Measurements from ENCODE around the gene EVI5. TPM values are rescaled to one million over a fixed set of nuclear protein-coding genes. Genes with fewer than 3 reads are reported as not detected.
A peak's percentile ranks its signal among the peaks of the same experiment; 100 is the strongest.

The EVI5 gene
- total RNA-seq, 1 experiment from 2014 or later: 4.4 TPM

GRCh38 chr1:92481971-92482664, 302.8 kb downstream of the EVI5 start:
- peaks cover 99% of the 10 kb centered on the region for H3K27me3 ChIP-seq (ENCODE audit: control insufficient read depth, insufficient read depth, low read length)
- DNase-seq: peak; percentile 56
- no peaks in the 10 kb centered on the region for H3K36me3 ChIP-seq (replicated peaks; ENCODE audit: control insufficient read depth, insufficient read depth, low read length)
- peak overlapping the region; percentile 45; the same call in 1 of the 2 replicates for H3K4me3 ChIP-seq (ENCODE audit: insufficient read depth, low read depth, low read length)

- peaks cover 99% of the 10 kb centered on the region for H3K27me3 ChIP-seq (ENCODE audit: control insufficient read depth, insufficient read depth, low read length)
- DNase-seq: no peak
- H3K4me3 ChIP-seq (ENCODE audit: insufficient read depth, low read depth, low read length): no peak overlapping the region
- H3K36me3 ChIP-seq (replicated peaks; ENCODE audit: control insufficient read depth, insufficient read depth, low read length): no peaks in the 10 kb centered on the region
Observed at GRCh38 chr1:92481599-92481925, 303.3 kb downstream of the EVI5 start.

GRCh38 chr1:92480813-92481598, 303.9 kb downstream of the EVI5 start:
- Histone ChIP-seq H3K27me3 (ENCODE audit: control insufficient read depth, insufficient read depth, low read length) (peaks cover 99% of the 10 kb centered on the region), H3K36me3 (replicated peaks; ENCODE audit: control insufficient read depth, insufficient read depth, low read length) (no peaks in the 10 kb centered on the region), H3K4me3 (ENCODE audit: insufficient read depth, low read depth, low read length) (peak overlapping the region; percentile 21)
- DNase-seq: peak; percentile 79

- peak overlapping the region; percentile 21; the same call in 1 of the 2 replicates for H3K4me3 ChIP-seq (ENCODE audit: insufficient read depth, low read depth, low read length)
- H3K27me3 ChIP-seq (ENCODE audit: control insufficient read depth, insufficient read depth, low read length): peaks cover 98% of the 10 kb centered on the region
- DNase-seq: peak; percentile 74
- H3K36me3 ChIP-seq (replicated peaks; ENCODE audit: control insufficient read depth, insufficient read depth, low read length): no peaks in the 10 kb centered on the region
Observed at GRCh38 chr1:92480200-92480812, 304.6 kb downstream of the EVI5 start.

- no peak overlapping the region for H3K4me3 ChIP-seq (ENCODE audit: insufficient read depth, low read depth, low read length)
- DNase-seq: no peak
Observed at GRCh38 chr1:92479587-92479986, 305.3 kb downstream of the EVI5 start.

GRCh38 chr1:92478393-92478792, 306.5 kb downstream of the EVI5 start:
- H3K36me3 ChIP-seq (replicated peaks; ENCODE audit: control insufficient read depth, insufficient read depth, low read length): no peaks in the 10 kb centered on the region
- DNase-seq: no peak
- peaks cover 89% of the 10 kb centered on the region for H3K27me3 ChIP-seq (ENCODE audit: control insufficient read depth, insufficient read depth, low read length)
- no peak overlapping the region for H3K4me3 ChIP-seq (ENCODE audit: insufficient read depth, low read depth, low read length)

More at GRCh38 chr1:92479587-92479986, 305.3 kb downstream of the EVI5 start:
- Histone ChIP-seq H3K36me3 (replicated peaks; ENCODE audit: control insufficient read depth, insufficient read depth, low read length) (no peaks in the 10 kb centered on the region), H3K27me3 (ENCODE audit: control insufficient read depth, insufficient read depth, low read length) (peaks cover 97% of the 10 kb centered on the region)

- H3K27me3 ChIP-seq (ENCODE audit: control insufficient read depth, insufficient read depth, low read length): peaks cover 67% of the 10 kb centered on the region
- DNase-seq: peak; percentile 32
- no peaks in the 10 kb centered on the region for H3K36me3 ChIP-seq (replicated peaks; ENCODE audit: control insufficient read depth, insufficient read depth, low read length)
- no peak overlapping the region for H3K4me3 ChIP-seq (ENCODE audit: insufficient read depth, low read depth, low read length)
Observed at GRCh38 chr1:92476071-92476631, 308.8 kb downstream of the EVI5 start.

GRCh38 chr1:92475029-92475428, 309.9 kb downstream of the EVI5 start:
- H3K4me3 ChIP-seq (ENCODE audit: insufficient read depth, low read depth, low read length): no peak overlapping the region
- H3K27me3 ChIP-seq (ENCODE audit: control insufficient read depth, insufficient read depth, low read length): peaks cover 55% of the 10 kb centered on the region

GRCh38 chr1:92473781-92474495, 311.0 kb downstream of the EVI5 start:
- DNase-seq: no peak
- no peak overlapping the region for H3K4me3 ChIP-seq (ENCODE audit: insufficient read depth, low read depth, low read length)
- H3K36me3 ChIP-seq (replicated peaks; ENCODE audit: control insufficient read depth, insufficient read depth, low read length): no peaks in the 10 kb centered on the region
- peaks cover 45% of the 10 kb centered on the region for H3K27me3 ChIP-seq (ENCODE audit: control insufficient read depth, insufficient read depth, low read length)

More at GRCh38 chr1:92475029-92475428, 309.9 kb downstream of the EVI5 start:
- H3K36me3 ChIP-seq (replicated peaks; ENCODE audit: control insufficient read depth, insufficient read depth, low read length): no peaks in the 10 kb centered on the region
- no peak for DNase-seq

GRCh38 chr1:92470216-92470615, 314.7 kb downstream of the EVI5 start:
- no peak overlapping the region for H3K4me3 ChIP-seq (ENCODE audit: insufficient read depth, low read depth, low read length)
- no peaks in the 10 kb centered on the region for H3K36me3 ChIP-seq (replicated peaks; ENCODE audit: control insufficient read depth, insufficient read depth, low read length)
- no peak for DNase-seq
- peaks cover 9% of the 10 kb centered on the region for H3K27me3 ChIP-seq (ENCODE audit: control insufficient read depth, insufficient read depth, low read length)

- DNase-seq: no peak
Observed at GRCh38 chr1:92466683-92467352, 318.1 kb downstream of the EVI5 start.

GRCh38 chr1:92465256-92465647, 319.7 kb downstream of the EVI5 start:
- DNase-seq: no peak
- Histone ChIP-seq H3K4me3 (ENCODE audit: insufficient read depth, low read depth, low read length) (no peak overlapping the region), H3K36me3 (replicated peaks; ENCODE audit: control insufficient read depth, insufficient read depth, low read length) (no peaks in the 10 kb centered on the region), H3K27me3 (ENCODE audit: control insufficient read depth, insufficient read depth, low read length) (no peaks in the 10 kb centered on the region)

More at GRCh38 chr1:92466683-92467352, 318.1 kb downstream of the EVI5 start:
- Histone ChIP-seq H3K36me3 (replicated peaks; ENCODE audit: control insufficient read depth, insufficient read depth, low read length) (no peaks in the 10 kb centered on the region), H3K4me3 (ENCODE audit: insufficient read depth, low read depth, low read length) (no peak overlapping the region), H3K27me3 (ENCODE audit: control insufficient read depth, insufficient read depth, low read length) (no peaks in the 10 kb centered on the region; the same call in 1 of the 2 replicates)

GRCh38 chr1:92464588-92465255, 320.2 kb downstream of the EVI5 start:
- H3K4me3 ChIP-seq (ENCODE audit: insufficient read depth, low read depth, low read length): no peak overlapping the region
- DNase-seq: no peak
- H3K36me3 ChIP-seq (replicated peaks; ENCODE audit: control insufficient read depth, insufficient read depth, low read length): no peaks in the 10 kb centered on the region
- no peaks in the 10 kb centered on the region for H3K27me3 ChIP-seq (ENCODE audit: control insufficient read depth, insufficient read depth, low read length)

Measured in H7 (cell line).